ENCODE results near the gene DENND1A.

DENND1A gene

GRCh38 chr9:123524866-123525265 lies 405.1 kb downstream of the DENND1A start:
- H3K4me2 ChIP-seq (ENCODE audit: low read length): no peak overlapping the region
- no peaks in the 10 kb centered on the region for H3K9me3 ChIP-seq (replicated peaks; ENCODE audit: low read length)
- H3K4me1 ChIP-seq (ENCODE audit: control insufficient read depth, insufficient read depth, low read length): no peaks in the 10 kb centered on the region
- no peaks in the 10 kb centered on the region for H3K27me3 ChIP-seq (ENCODE audit: control insufficient read depth, insufficient read depth, low read length)
- H3K9ac ChIP-seq (ENCODE audit: low read depth, low read length): no peak overlapping the region
- no peak overlapping the region for H3K4me3 ChIP-seq (ENCODE audit: low read length)
- no peaks in the 10 kb centered on the region for H3K36me3 ChIP-seq (ENCODE audit: insufficient read depth, low read length)

- Histone ChIP-seq H3K9me3 (replicated peaks; ENCODE audit: low read length) (no peaks in the 10 kb centered on the region), H3K4me2 (ENCODE audit: low read length) (no peak overlapping the region), H3K36me3 (ENCODE audit: insufficient read depth, low read length) (no peaks in the 10 kb centered on the region), H3K4me3 (ENCODE audit: low read length) (no peak overlapping the region), H3K4me1 (ENCODE audit: control insufficient read depth, insufficient read depth, low read length) (no peaks in the 10 kb centered on the region), H3K9ac (ENCODE audit: low read depth, low read length) (no peak overlapping the region), H3K27me3 (ENCODE audit: control insufficient read depth, insufficient read depth, low read length) (no peaks in the 10 kb centered on the region)
Observed at GRCh38 chr9:123523845-123524244, 406.1 kb downstream of the DENND1A start.

DNA sequence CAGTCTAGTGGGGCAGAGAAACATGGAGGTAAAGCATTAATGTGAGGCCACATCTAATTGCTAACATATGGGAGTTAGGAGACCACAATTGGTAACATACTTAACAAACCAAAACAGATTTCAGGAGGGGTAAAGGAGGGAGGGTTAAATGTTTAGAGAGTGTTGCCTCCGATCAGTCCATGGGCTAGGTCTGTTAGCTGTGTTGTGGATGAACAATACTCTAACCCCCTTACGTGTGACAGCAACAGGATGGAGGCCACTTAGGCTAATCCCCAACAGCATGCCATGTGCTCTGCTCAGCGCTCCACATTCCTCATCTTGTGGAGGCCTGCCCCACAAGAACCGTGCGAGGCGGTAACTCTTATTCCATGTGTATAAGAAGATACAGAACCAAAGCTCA lies 406.9 kb downstream of the DENND1A start:
- H3K9me3 ChIP-seq (replicated peaks; ENCODE audit: low read length): no peaks in the 10 kb centered on the region
- H3K27me3 ChIP-seq (ENCODE audit: control insufficient read depth, insufficient read depth, low read length): no peaks in the 10 kb centered on the region
- H3K4me1 ChIP-seq (ENCODE audit: control insufficient read depth, insufficient read depth, low read length): no peaks in the 10 kb centered on the region
- no peaks in the 10 kb centered on the region for H3K36me3 ChIP-seq (ENCODE audit: insufficient read depth, low read length)
- H3K9ac ChIP-seq (ENCODE audit: low read depth, low read length): no peak overlapping the region
- no peak overlapping the region for H3K4me3 ChIP-seq (ENCODE audit: low read length)
- H3K4me2 ChIP-seq (ENCODE audit: low read length): no peak overlapping the region

- no peak overlapping the region for H3K4me3 ChIP-seq (ENCODE audit: low read length)
- no peaks in the 10 kb centered on the region for H3K9me3 ChIP-seq (replicated peaks; ENCODE audit: low read length)
- no peaks in the 10 kb centered on the region for H3K4me1 ChIP-seq (ENCODE audit: control insufficient read depth, insufficient read depth, low read length)
- no peak overlapping the region for H3K9ac ChIP-seq (ENCODE audit: low read depth, low read length)
- no peaks in the 10 kb centered on the region for H3K36me3 ChIP-seq (ENCODE audit: insufficient read depth, low read length)
- H3K27me3 ChIP-seq (ENCODE audit: control insufficient read depth, insufficient read depth, low read length): no peaks in the 10 kb centered on the region
- no peak overlapping the region for H3K4me2 ChIP-seq (ENCODE audit: low read length)
Observed at GRCh38 chr9:123522251-123522650, 407.7 kb downstream of the DENND1A start.

DNA sequence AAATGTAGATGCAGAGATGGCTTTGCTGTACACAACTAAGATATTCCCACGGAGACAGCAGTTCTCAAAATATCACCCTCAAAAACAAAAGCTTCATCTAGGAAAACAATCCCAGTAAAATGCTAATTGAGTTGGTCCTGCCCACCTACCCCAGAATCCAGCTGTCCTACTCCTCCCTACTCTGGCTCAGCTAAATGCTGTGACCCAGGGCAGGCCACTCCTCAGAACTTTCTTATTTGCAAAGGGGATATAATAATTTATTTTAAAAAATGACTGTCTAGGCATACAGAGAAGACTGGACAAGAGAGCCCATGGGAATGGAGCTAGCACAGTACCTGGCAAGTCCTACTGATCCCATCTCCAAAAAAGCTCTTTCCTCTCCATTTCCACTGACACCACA lies 411.6 kb downstream of the DENND1A start:
- H3K4me3 ChIP-seq (ENCODE audit: low read length): no peak overlapping the region
- H3K9ac ChIP-seq (ENCODE audit: low read depth, low read length): no peak overlapping the region
- no peaks in the 10 kb centered on the region for H3K36me3 ChIP-seq (ENCODE audit: insufficient read depth, low read length)
- no peak overlapping the region for H3K4me2 ChIP-seq (ENCODE audit: low read length)
- H3K9me3 ChIP-seq (replicated peaks; ENCODE audit: low read length): no peaks in the 10 kb centered on the region
- no peaks in the 10 kb centered on the region for H3K4me1 ChIP-seq (ENCODE audit: control insufficient read depth, insufficient read depth, low read length)
- H3K27me3 ChIP-seq (ENCODE audit: control insufficient read depth, insufficient read depth, low read length): no peaks in the 10 kb centered on the region

- no peaks in the 10 kb centered on the region for H3K4me1 ChIP-seq (ENCODE audit: control insufficient read depth, insufficient read depth, low read length)
- H3K9me3 ChIP-seq (replicated peaks; ENCODE audit: low read length): no peaks in the 10 kb centered on the region
- no peak overlapping the region for H3K4me2 ChIP-seq (ENCODE audit: low read length)
- H3K9ac ChIP-seq (ENCODE audit: low read depth, low read length): no peak overlapping the region
- no peak overlapping the region for H3K4me3 ChIP-seq (ENCODE audit: low read length)
- H3K27me3 ChIP-seq (ENCODE audit: control insufficient read depth, insufficient read depth, low read length): no peaks in the 10 kb centered on the region
- no peaks in the 10 kb centered on the region for H3K36me3 ChIP-seq (ENCODE audit: insufficient read depth, low read length)
Observed at GRCh38 chr9:123517512-123517911, 412.4 kb downstream of the DENND1A start.

DNA sequence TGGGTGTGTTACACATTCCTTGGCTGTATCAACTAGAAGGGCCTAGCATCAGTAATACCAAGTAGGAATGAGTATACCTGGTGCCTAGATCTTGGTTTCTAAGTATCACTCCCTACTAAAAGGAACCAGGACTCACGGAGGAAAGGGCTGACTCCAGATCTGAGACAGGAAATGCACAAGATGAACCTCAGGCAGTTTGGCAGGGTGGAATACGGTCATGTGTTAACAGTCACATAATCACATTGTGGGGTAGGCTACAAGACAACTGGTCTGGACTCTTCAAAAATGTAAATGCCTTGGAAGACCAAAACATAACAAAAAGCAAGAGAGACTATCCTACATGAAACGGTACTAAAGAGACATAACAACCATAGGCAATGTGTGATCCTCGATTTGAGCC lies 415.2 kb downstream of the DENND1A start:
- Histone ChIP-seq H3K9ac (ENCODE audit: low read depth, low read length) (no peak overlapping the region), H3K4me2 (ENCODE audit: low read length) (no peak overlapping the region), H3K9me3 (replicated peaks; ENCODE audit: low read length) (no peaks in the 10 kb centered on the region), H3K4me3 (ENCODE audit: low read length) (no peak overlapping the region), H3K27me3 (ENCODE audit: control insufficient read depth, insufficient read depth, low read length) (no peaks in the 10 kb centered on the region), H3K36me3 (ENCODE audit: insufficient read depth, low read length) (no peaks in the 10 kb centered on the region), H3K4me1 (ENCODE audit: control insufficient read depth, insufficient read depth, low read length) (no peaks in the 10 kb centered on the region)

DNA sequence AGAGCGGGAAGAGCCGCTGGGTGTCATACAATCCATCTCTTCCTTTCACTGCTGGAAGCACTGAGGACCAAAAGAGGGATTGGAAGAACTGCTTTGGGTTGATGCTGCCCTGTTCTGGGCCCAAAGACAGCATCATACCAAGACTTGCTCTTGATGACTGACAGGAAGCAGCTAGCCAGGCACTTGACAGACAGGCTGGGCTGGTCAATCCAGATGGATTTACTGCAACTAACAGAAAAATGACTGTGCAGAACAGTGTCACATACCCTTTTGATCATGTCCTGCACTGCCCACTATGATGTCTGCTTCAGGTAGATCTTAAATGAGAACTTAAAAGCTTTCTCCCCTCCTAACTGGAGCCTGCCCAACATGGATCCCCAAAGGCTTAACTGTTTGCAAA lies 416.4 kb downstream of the DENND1A start:
- Histone ChIP-seq H3K9ac (ENCODE audit: low read depth, low read length) (no peak overlapping the region), H3K4me2 (ENCODE audit: low read length) (no peak overlapping the region), H3K27me3 (ENCODE audit: control insufficient read depth, insufficient read depth, low read length) (no peaks in the 10 kb centered on the region), H3K4me3 (ENCODE audit: low read length) (no peak overlapping the region), H3K9me3 (replicated peaks; ENCODE audit: low read length) (no peaks in the 10 kb centered on the region), H3K4me1 (ENCODE audit: control insufficient read depth, insufficient read depth, low read length) (no peaks in the 10 kb centered on the region), H3K36me3 (ENCODE audit: insufficient read depth, low read length) (no peaks in the 10 kb centered on the region)

DNA sequence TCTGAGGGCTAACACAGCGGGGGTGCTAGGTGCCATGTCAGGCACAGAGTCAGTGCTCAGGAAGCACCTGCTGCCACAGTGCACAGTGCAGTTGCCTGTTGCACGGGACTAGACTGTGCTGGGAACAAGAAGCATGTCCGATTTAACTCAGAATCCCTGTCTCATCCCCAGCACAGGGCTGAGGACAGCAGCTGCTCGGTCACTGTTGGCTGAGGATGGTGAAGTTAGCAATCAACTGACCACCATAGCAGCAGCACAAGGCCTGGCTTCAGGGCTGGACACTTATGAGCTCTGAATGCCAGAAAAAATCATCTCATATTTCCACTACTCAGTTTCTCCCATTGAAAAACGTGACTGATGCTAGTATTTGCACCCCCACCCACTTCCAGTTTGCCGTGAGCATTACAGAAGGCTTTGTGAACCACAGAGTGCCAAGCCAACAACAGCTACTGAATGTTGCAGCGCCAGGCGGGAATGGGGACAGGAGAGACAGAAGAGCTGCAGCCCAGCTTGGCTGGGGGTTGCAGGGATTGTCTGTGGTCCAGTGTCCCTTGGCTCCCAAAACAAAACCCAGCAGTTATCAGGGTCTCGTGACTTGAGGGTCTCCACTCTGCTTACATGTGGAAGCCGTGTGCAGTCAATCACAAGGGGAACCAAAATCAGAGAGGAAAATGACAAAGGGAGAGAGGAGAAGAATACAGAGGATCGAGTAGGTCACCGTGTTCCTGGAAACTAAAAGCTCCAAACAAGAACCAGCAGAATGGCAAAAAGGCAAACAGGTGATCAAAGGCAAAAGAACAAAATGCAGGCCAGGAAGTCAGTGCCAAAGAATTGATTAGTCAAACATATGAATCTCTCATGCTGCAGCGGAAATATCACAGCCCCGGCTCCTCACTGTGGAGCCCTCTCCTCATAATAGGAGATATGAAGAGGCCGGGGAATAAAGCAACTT lies 418.3 kb downstream of the DENND1A start:
- Histone ChIP-seq H3K27me3 (ENCODE audit: control insufficient read depth, insufficient read depth, low read length) (no peaks in the 10 kb centered on the region), H3K9me3 (replicated peaks; ENCODE audit: low read length) (no peaks in the 10 kb centered on the region), H3K36me3 (ENCODE audit: insufficient read depth, low read length) (no peaks in the 10 kb centered on the region), H3K4me3 (ENCODE audit: low read length) (no peak overlapping the region), H3K9ac (ENCODE audit: low read depth, low read length) (no peak overlapping the region), H3K4me2 (ENCODE audit: low read length) (no peak overlapping the region), H3K4me1 (ENCODE audit: control insufficient read depth, insufficient read depth, low read length) (no peaks in the 10 kb centered on the region)

DNA sequence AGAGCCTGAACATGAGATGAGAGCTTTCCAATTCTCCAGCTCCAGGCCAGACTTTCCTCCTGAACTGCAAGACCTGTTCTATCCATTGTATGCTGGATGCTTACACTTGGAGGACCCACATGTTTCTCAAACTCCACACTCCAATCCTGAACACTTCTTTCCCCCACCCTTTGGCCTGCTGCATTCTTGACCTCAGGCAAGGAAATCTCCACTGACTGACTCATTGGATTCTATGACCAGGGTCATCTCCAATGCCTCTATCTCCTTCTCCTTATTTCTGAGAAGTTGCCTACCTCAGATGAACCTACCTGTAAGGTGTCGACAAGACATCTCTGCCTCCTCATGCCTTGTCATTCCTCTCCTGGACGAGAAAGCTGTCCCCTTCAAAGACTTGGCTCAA lies 420.3 kb downstream of the DENND1A start:
- Histone ChIP-seq H3K4me1 (ENCODE audit: control insufficient read depth, insufficient read depth, low read length) (no peaks in the 10 kb centered on the region), H3K36me3 (ENCODE audit: insufficient read depth, low read length) (no peaks in the 10 kb centered on the region), H3K9me3 (replicated peaks; ENCODE audit: low read length) (no peaks in the 10 kb centered on the region), H3K4me2 (ENCODE audit: low read length) (no peak overlapping the region), H3K9ac (ENCODE audit: low read depth, low read length) (no peak overlapping the region), H3K4me3 (ENCODE audit: low read length) (no peak overlapping the region), H3K27me3 (ENCODE audit: control insufficient read depth, insufficient read depth, low read length) (no peaks in the 10 kb centered on the region)

DNA sequence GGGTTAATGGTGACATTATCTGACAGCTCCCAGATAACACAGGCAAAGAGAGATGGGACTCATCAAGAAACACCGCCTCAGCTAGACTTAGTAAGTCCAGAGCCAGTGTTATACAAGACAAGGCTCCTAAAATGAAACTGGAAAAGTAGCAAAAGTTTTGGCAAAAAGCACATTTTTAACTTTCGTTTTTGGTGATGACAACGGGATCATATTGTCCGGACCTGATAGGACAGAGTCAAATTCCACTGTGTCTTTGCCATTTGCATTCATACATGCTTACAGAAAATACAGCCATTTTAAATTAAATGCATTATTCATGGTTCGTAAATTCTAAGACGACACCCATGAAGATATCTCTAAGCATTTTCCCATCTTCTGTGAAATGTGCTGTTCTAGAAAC lies 421.9 kb downstream of the DENND1A start:
- H3K9ac ChIP-seq (ENCODE audit: low read depth, low read length): no peak overlapping the region
- H3K9me3 ChIP-seq (replicated peaks; ENCODE audit: low read length): no peaks in the 10 kb centered on the region
- peak overlapping the region; percentile 73 for H3K4me2 ChIP-seq (ENCODE audit: low read length)
- no peaks in the 10 kb centered on the region for H3K36me3 ChIP-seq (ENCODE audit: insufficient read depth, low read length)
- H3K4me1 ChIP-seq (ENCODE audit: control insufficient read depth, insufficient read depth, low read length): no peaks in the 10 kb centered on the region
- H3K4me3 ChIP-seq (ENCODE audit: low read length): peak overlapping the region; percentile 60
- no peaks in the 10 kb centered on the region for H3K27me3 ChIP-seq (ENCODE audit: control insufficient read depth, insufficient read depth, low read length)

- H3K4me2 ChIP-seq (ENCODE audit: low read length): no peak overlapping the region
- H3K9ac ChIP-seq (ENCODE audit: low read depth, low read length): no peak overlapping the region
- H3K4me1 ChIP-seq (ENCODE audit: control insufficient read depth, insufficient read depth, low read length): no peaks in the 10 kb centered on the region
- no peaks in the 10 kb centered on the region for H3K9me3 ChIP-seq (replicated peaks; ENCODE audit: low read length)
- H3K4me3 ChIP-seq (ENCODE audit: low read length): no peak overlapping the region
- H3K36me3 ChIP-seq (ENCODE audit: insufficient read depth, low read length): no peaks in the 10 kb centered on the region
- H3K27me3 ChIP-seq (ENCODE audit: control insufficient read depth, insufficient read depth, low read length): no peaks in the 10 kb centered on the region
Observed at GRCh38 chr9:123505496-123505895, 424.4 kb downstream of the DENND1A start.

Measured in skeletal muscle satellite cell (primary cell).